ENCODE measurements around the gene UPP1.

- TF ChIP-seq CTCF (IDR thresholded peaks at IDR 0.05; ENCODE audit: poor library complexity, severe bottlenecking): no peak
- TF ChIP-seq TAF1 (IDR thresholded peaks at IDR 0.05; ENCODE audit: low read depth): no peak
- TF ChIP-seq EP300 (conservative IDR thresholded peaks at IDR 0.05; ENCODE audit: poor library complexity, severe bottlenecking): no peak
- TF ChIP-seq RAD21 (conservative IDR thresholded peaks at IDR 0.05): no peak
Observed at GRCh38 chr7:48101968-48102367, 12.9 kb downstream of the UPP1 start.
